Hepatocyte (in vitro differentiated cells): Measurements from ENCODE around the gene TMA7. TPM values are rescaled to one million over a fixed set of nuclear protein-coding genes. Genes with fewer than 3 reads are reported as not detected.
"Not testable (repeated sequence)": the region's sequence is repeated elsewhere in the genome, so short reads cannot be mapped to it uniquely, and the experiment has no call there.

Experiments
- DNase-seq: peaks from one replicate; pipeline ENCODE4 v3.0.0-alpha.2; 2016; ENCODE audit warnings: low spot score
- H2AFZ ChIP-seq: fragments of 200-600 bp; sonication (generic); 2 replicates; pipeline ENCODE4 v1.6.0; 2016; ENCODE audit warnings: antibody characterized with exemption, mild to moderate bottlenecking
- H3K27ac ChIP-seq: fragments of 200-600 bp; sonication (generic); 2 replicates; pipeline ENCODE4 v1.5.1; 2016; ENCODE audit warnings: mild to moderate bottlenecking
- H3K27me3 ChIP-seq: fragments of 200-600 bp; sonication (generic); 2 replicates; pipeline ENCODE4 v1.6.1; 2016
- H3K36me3 ChIP-seq: fragments of 200-600 bp; sonication (generic); replicated peaks from 2 replicates; pipeline ENCODE4 v1.5.1; 2016; ENCODE audit warnings: low read depth; ENCODE audit not compliant: insufficient read depth
- H3K4me1 ChIP-seq: fragments of 200-600 bp; sonication (generic); 2 replicates; pipeline ENCODE4 v1.5.1; 2016; ENCODE audit warnings: mild to moderate bottlenecking, moderate library complexity; ENCODE audit not compliant: insufficient read depth
- H3K4me2 ChIP-seq: fragments of 200-600 bp; sonication (generic); 2 replicates; pipeline ENCODE4 v1.6.0; 2016
- H3K4me3 ChIP-seq: fragments of 200-600 bp; sonication (generic); 2 replicates; pipeline ENCODE4 v1.5.1; 2016; ENCODE audit warnings: mild to moderate bottlenecking
- H3K79me2 ChIP-seq: fragments of 200-600 bp; sonication (generic); 2 replicates; pipeline ENCODE4 v1.6.0; 2017; ENCODE audit warnings: mild to moderate bottlenecking
- H3K9me2 ChIP-seq: fragments of 200-600 bp; sonication (generic); replicated peaks from 2 replicates; pipeline ENCODE4 v1.6.0; 2017; ENCODE audit warnings: mild to moderate bottlenecking; ENCODE audit not compliant: insufficient read depth
- H3K9me3 ChIP-seq: fragments of 200-600 bp; sonication (generic); 2 replicates; pipeline ENCODE4 v1.5.1; 2016; ENCODE audit warnings: low read depth, mild to moderate bottlenecking
- H4K20me1 ChIP-seq: fragments of 200-600 bp; sonication (generic); 2 replicates; pipeline ENCODE4 v1.6.0; 2016; ENCODE audit warnings: mild to moderate bottlenecking; ENCODE audit not compliant: insufficient read depth, poor library complexity, severe bottlenecking
- CTCF ChIP-seq: fragments of 200-600 bp; sonication (generic); IDR thresholded peaks from 2 replicates; pipeline ENCODE4 v1.5.1; 2016; ENCODE audit warnings: antibody characterized with exemption, mild to moderate bottlenecking; ENCODE audit not compliant: poor library complexity
- EZH2 ChIP-seq: fragments of 200-600 bp; sonication (generic); IDR thresholded peaks from 2 replicates; pipeline ENCODE4 v1.6.1; 2016; ENCODE audit warnings: antibody characterized with exemption, mild to moderate bottlenecking, borderline replicate concordance
- EZH2phosphoT487 ChIP-seq: fragments of 200-600 bp; sonication (generic); IDR thresholded peaks from one replicate; pipeline ENCODE4 v1.6.1; 2018; ENCODE audit warnings: antibody characterized with exemption, mild to moderate bottlenecking, low read depth, moderate library complexity; ENCODE audit not compliant: unreplicated experiment, severe bottlenecking
- WGBS: methylation state at CpG from one replicate; pipeline ENCODE4 v1.1.6; 2016; ENCODE audit warnings: low lambda C conversion rate; ENCODE audit errors: missing lambda C conversion rate; 5-methylcytosine and 5-hydroxymethylcytosine counted together
- polyA plus RNA-seq: library from polyadenylated mRNA; unstranded; fragments of >200 nt; fragmentation: Nextera tagmentation; extraction: Ambion mirVana; gene quantifications from 2 replicates; pipeline ENCODE4 v1.2.1, GENCODE V29; 2016
- total RNA-seq: library from RNA; depleted of rRNA; stranded (reverse); fragments of >200 nt; gene quantifications from 2 replicates; pipeline ENCODE4 v1.2.3, GENCODE V29; 2014

TMA7 gene
- total and polyA plus RNA-seq, 2 experiments from 2014 or later = 381 to 503 TPM

- Histone ChIP-seq H3K4me2 (no peak overlapping the region), H3K36me3 (no peaks in the 10 kb centered on the region), H3K27ac (no peak overlapping the region), H3K9me3 (no peaks in the 10 kb centered on the region), H3K9me2 (no peaks in the 10 kb centered on the region), H4K20me1 (no peaks in the 10 kb centered on the region), H3K79me2 (no peaks in the 10 kb centered on the region), H3K27me3 (no peaks in the 10 kb centered on the region), H3K4me3 (no peak overlapping the region), H2AFZ (no peak overlapping the region), H3K4me1 (peaks cover 4% of the 10 kb centered on the region)
- no peak for TF ChIP-seq EZH2
- TF ChIP-seq EZH2phosphoT487 = no peak
- TF ChIP-seq CTCF = no peak
- 94% methylated on average over 3 of the region's 3 CpGs for WGBS
- DNase-seq = no peak
These were observed 20.5 kb downstream of the TMA7 start for GRCh38 chr3:48460517-48460902.

GRCh38 chr3:48461767-48462166 is 21.7 kb downstream of the TMA7 start:
- not testable (repeated sequence) for H3K9me3 ChIP-seq, H3K9me2 ChIP-seq, H3K36me3 ChIP-seq, H3K27ac ChIP-seq, H3K79me2 ChIP-seq, H3K4me2 ChIP-seq, H3K27me3 ChIP-seq, DNase-seq, H3K4me3 ChIP-seq, H2AFZ ChIP-seq, H4K20me1 ChIP-seq
- over 99% methylated on average over 7 of the region's 7 CpGs for WGBS
- peaks cover 15% of the 10 kb centered on the region for H3K4me1 ChIP-seq

- Histone ChIP-seq H3K9me3 (no peaks in the 10 kb centered on the region), H3K9me2 (no peaks in the 10 kb centered on the region), H3K4me1 (peaks cover 19% of the 10 kb centered on the region), H3K27ac (no peak overlapping the region), H3K27me3 (no peaks in the 10 kb centered on the region), H3K36me3 (no peaks in the 10 kb centered on the region), H3K79me2 (peaks cover 9% of the 10 kb centered on the region), H2AFZ (no peak overlapping the region), H3K4me2 (no peak overlapping the region), H4K20me1 (no peaks in the 10 kb centered on the region), H3K4me3 (no peak overlapping the region)
- WGBS = 90% methylated on average over 8 of the region's 9 CpGs
- DNase-seq = no peak
- TF ChIP-seq CTCF (no peak), EZH2phosphoT487 (no peak), EZH2 (no peak)
These were observed 23.6 kb downstream of the TMA7 start for GRCh38 chr3:48463703-48464102.

- no peak overlapping the region for H2AFZ ChIP-seq
- H4K20me1 ChIP-seq = no peaks in the 10 kb centered on the region
- H3K9me2 ChIP-seq = no peaks in the 10 kb centered on the region
- 96% methylated on average over 14 of the region's 17 CpGs for WGBS
- peak overlapping the region; percentile 79 for H3K27ac ChIP-seq
- peaks cover 19% of the 10 kb centered on the region for H3K4me1 ChIP-seq
- H3K36me3 ChIP-seq = no peaks in the 10 kb centered on the region
- H3K27me3 ChIP-seq = no peaks in the 10 kb centered on the region
- DNase-seq = no peak
- H3K79me2 ChIP-seq = peaks cover 19% of the 10 kb centered on the region
- no peak overlapping the region for H3K4me2 ChIP-seq
- H3K4me3 ChIP-seq = no peak overlapping the region
- TF ChIP-seq CTCF (no peak), EZH2phosphoT487 (no peak), EZH2 (no peak)
- no peaks in the 10 kb centered on the region for H3K9me3 ChIP-seq
These were observed 24.7 kb downstream of the TMA7 start for GRCh38 chr3:48464713-48465221.
